Aorta (tissue), 5 donors: ENCODE data around the gene PHLDB1. TPM values are rescaled to one million over a fixed set of nuclear protein-coding genes. Genes with fewer than 3 reads are reported as not detected.
"Not testable (repeated sequence)": the region's sequence is repeated elsewhere in the genome, so short reads cannot be mapped to it uniquely, and the experiment has no call there.

Experiments
- ATAC-seq: fragments of 200-7000 bp; cut with Tn5 transposase; one replicate; pipeline ENCODE4 v1.9.1; 2022; ENCODE audit warnings: moderate library complexity; ENCODE audit not compliant: low FRiP score
- DNase-seq, 2 donors: peaks; one replicate each; pipeline ENCODE4 v3.0.0-alpha.2; 2020
- H3K27ac ChIP-seq, 2 donors: one replicate each; pipeline ENCODE4 v1.5.1; 2013; ENCODE audit warnings: low read length in 2 of 2, mild to moderate bottlenecking in 2 of 2, moderate library complexity in 2 of 2, control low read depth in 1 of 2, inconsistent platforms in 1 of 2, low read depth in 1 of 2
- H3K27me3 ChIP-seq, 2 donors: one replicate each; pipeline ENCODE4 v1.6.1; 2013; ENCODE audit warnings: control low read depth in 1 of 2, low read length in 1 of 2, mild to moderate bottlenecking in 1 of 2, moderate library complexity in 1 of 2; ENCODE audit not compliant: insufficient read depth in 2 of 2, control insufficient read depth in 1 of 2
- H3K36me3 ChIP-seq, 2 donors: one replicate each; pipeline ENCODE4 v1.6.1; 2013; ENCODE audit warnings: control low read depth in 1 of 2, low read length in 1 of 2, mild to moderate bottlenecking in 1 of 2; ENCODE audit not compliant: insufficient read depth in 2 of 2, control insufficient read depth in 1 of 2
- H3K4me1 ChIP-seq, 2 donors: one replicate each; pipeline ENCODE4 v1.6.1; 2013; ENCODE audit warnings: low read length in 2 of 2, control low read depth in 1 of 2, mild to moderate bottlenecking in 1 of 2, moderate library complexity in 1 of 2; ENCODE audit not compliant: insufficient read depth in 2 of 2, control insufficient read depth in 1 of 2
- H3K4me3 ChIP-seq, 2 donors: one replicate each; pipeline ENCODE4 v1.5.1; 2013; ENCODE audit warnings: low read length in 2 of 2, control low read depth in 1 of 2, mild to moderate bottlenecking in 1 of 2
- H3K9me3 ChIP-seq: one replicate; pipeline ENCODE4 v1.6.1; 2013; ENCODE audit warnings: mild to moderate bottlenecking, low read length; ENCODE audit not compliant: control insufficient read depth
- WGBS, 2 donors: extraction: QIAGEN DNeasy Blood & Tissue Kit; methylation state at CpG; one replicate each; pipeline ENCODE4 v1.1.7; 2013; 5-methylcytosine and 5-hydroxymethylcytosine counted together
- intact Hi-C, 2 donors: fragments of 100-400 bp; cut with DNase I; formaldehyde crosslinking; loops; one replicate each; pipeline versions ENCODE4 v1.14.2 to v1.15.0; 2022
- polyA plus RNA-seq, 2 donors: library from polyadenylated mRNA; stranded (reverse); fragments of 200-250 nt; gene quantifications; one replicate each; pipeline ENCODE4 v1.2.3, GENCODE V29; 2013
- total RNA-seq, 2 donors: library from RNA; stranded (reverse); fragmentation: NEBNext Ultra II Directional; extraction: Animal tissue kit (Norgen Biotek cat#: 25700); gene quantifications; one replicate each; pipeline ENCODE4 v1.2.1, GENCODE V29; 2021
- donor health status: healthy with polysubstance abuse.
- donor health status: Bipolar disorder and iron deficiency.
- donor health status: DM: no; HTN: no; CAD: no.
- donor health status: DM: no; HTN: no; CAD: no.
- donor health status: DM: yes; HTN: yes; CAD: no.

Gene PHLDB1
- total and polyA plus RNA-seq, 4 donors, result 38.3 to 290 (median 267) TPM

- ATAC-seq, result peak; percentile 0
- peak overlapping the region in 1 of 2 donors; percentile 71 for H3K27ac ChIP-seq
- intact Hi-C loops, result loop anchor here (5.0 kb wide), 2 partner anchors 37 to 48 kb away; partner anchors contain the start of gene ARCN1 (in 2 of the 2)
Observed at GRCh38 chr11:118609380-118610224, 2.2 kb downstream of the PHLDB1 start.

GRCh38 chr11:118610225-118610772 is 2.9 kb downstream of the PHLDB1 start:
- intact Hi-C loops, result no loop called here
- peaks cover 0 to 2% of the 10 kb centered on the region in 2 donors for H3K4me1 ChIP-seq
- H3K36me3 ChIP-seq, result peaks cover 0 to 3% of the 10 kb centered on the region in 2 donors
- peak overlapping the region in 1 of 2 donors; percentile 52 for H3K4me3 ChIP-seq
- no peaks in the 10 kb centered on the region for H3K27me3 ChIP-seq
- H3K27ac ChIP-seq, result peak overlapping the region; percentile 14 to 30
- ATAC-seq (no peak), DNase-seq (peak in 1 of 2 donors; percentile 79)
- no peaks in the 10 kb centered on the region for H3K9me3 ChIP-seq
- 51 to 52% methylated on average over 33 to 42 of the region's 42 CpGs for WGBS, 2 donors

More at GRCh38 chr11:118609380-118610224, 2.2 kb downstream of the PHLDB1 start:
- Histone ChIP-seq H3K27me3 (no peaks in the 10 kb centered on the region), H3K4me1 (peaks cover 0 to 2% of the 10 kb centered on the region in 2 donors), H3K36me3 (peaks cover 0 to 2% of the 10 kb centered on the region in 2 donors), H3K9me3 (no peaks in the 10 kb centered on the region), H3K4me3 (no peak overlapping the region)
- WGBS, 2 donors, result 70 to 83% methylated on average over 51 to 57 of the region's 57 CpGs
- DNase-seq, result peak in 1 of 2 donors; percentile 79

DNA sequence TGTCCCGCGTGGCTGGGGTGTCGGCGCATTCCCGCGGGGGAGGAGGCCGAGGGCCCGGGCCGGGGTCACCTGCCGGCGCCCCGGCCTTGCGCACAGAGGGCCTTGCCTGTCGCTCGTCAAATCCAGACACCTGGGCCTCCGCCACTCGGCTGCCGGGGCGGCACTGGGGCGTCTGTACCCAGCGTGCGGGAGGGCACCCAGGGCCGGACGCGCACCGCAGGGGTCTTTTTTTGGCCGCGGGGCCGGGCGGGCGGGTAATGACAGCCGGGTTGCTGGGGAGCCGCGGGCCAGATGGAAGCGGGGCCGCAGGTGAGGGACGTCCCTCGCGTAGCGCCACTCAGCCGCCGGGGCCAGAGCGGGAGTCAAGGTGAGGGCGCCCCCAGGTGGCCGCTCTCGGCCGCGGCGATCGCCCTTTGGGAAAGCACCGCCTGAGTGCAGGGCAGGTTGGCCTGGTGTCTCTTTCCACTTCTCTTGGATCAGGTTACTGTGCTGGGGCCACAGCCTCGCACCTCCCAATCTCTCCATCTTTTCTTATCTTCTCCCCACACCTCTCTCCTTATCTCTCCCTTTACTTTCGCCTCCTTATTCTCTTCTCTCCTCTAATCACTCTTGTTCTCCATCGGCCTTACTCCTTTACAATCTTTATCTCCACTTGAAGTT is 3.5 kb downstream of the PHLDB1 start:
- peak overlapping the region in 1 of 2 donors; percentile 52 for H3K4me3 ChIP-seq
- WGBS, 2 donors, result 11 to 13% methylated on average over 46 to 54 of the region's 54 CpGs
- DNase-seq (peak; percentile 86 to 94), ATAC-seq (peak; percentile 70)
- H3K4me1 ChIP-seq, result peaks cover 0 to 2% of the 10 kb centered on the region in 2 donors
- no peaks in the 10 kb centered on the region for H3K9me3 ChIP-seq
- intact Hi-C loops, result no loop called here
- H3K36me3 ChIP-seq, result peaks cover 0 to 4% of the 10 kb centered on the region in 2 donors
- no peaks in the 10 kb centered on the region for H3K27me3 ChIP-seq
- peak overlapping the region; percentile 14 to 30 for H3K27ac ChIP-seq

DNA sequence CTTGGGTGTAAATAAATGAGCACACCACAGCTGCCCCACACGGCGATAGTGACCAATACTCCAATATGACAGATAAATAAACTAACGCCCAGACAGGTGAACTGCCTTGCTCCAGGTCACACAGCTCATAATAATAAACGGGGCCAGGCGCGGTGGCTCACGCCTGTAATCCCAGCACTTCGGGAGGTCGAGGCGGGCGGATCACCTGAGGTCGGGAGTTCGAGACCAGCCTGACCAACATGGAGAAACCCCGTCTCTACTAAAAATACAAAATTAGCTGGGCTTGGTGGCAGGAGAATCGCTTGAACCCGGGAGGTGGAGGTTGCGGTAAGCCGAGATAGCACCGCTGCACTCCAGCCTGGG is 4.0 kb downstream of the PHLDB1 start:
- intact Hi-C loops, H3K4me3 ChIP-seq, H3K9me3 ChIP-seq, H3K36me3 ChIP-seq, H3K4me1 ChIP-seq, H3K27me3 ChIP-seq, H3K27ac ChIP-seq, ATAC-seq: not testable (repeated sequence)
- peak in 1 of 2 donors; percentile 51 for DNase-seq
- 76 to 82% methylated on average over 19 of the region's 19 CpGs for WGBS, 2 donors

DNA sequence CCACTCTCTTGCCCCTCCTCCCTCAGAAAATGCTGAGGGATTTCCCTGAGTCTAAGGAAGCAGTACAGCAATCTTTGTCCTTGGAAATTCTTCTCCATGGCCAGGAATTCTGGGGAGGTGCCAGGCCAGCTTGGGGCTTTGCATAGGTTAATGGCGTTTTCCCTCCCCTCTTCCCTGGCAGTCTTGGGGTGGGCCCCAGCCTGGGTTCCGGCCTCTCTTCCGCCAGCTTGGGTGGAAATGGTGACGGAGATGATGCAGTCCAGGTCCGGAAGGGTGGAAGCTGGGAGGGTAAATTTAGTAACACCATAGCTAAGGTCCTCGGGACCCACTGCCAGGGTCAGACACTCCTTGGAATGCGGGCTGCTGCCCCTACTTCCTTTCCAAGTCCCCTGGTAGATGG is 5.0 kb downstream of the PHLDB1 start:
- peaks cover 0 to 5% of the 10 kb centered on the region in 2 donors for H3K36me3 ChIP-seq
- intact Hi-C loops, result no loop called here
- no peaks in the 10 kb centered on the region for H3K9me3 ChIP-seq
- H3K4me3 ChIP-seq, result no peak overlapping the region
- DNase-seq (peak; percentile 66 to 85), ATAC-seq (no peak)
- no peaks in the 10 kb centered on the region for H3K27me3 ChIP-seq
- peaks cover 0 to 2% of the 10 kb centered on the region in 2 donors for H3K4me1 ChIP-seq
- WGBS, 2 donors, result 4 to 5% methylated on average over 7 of the region's 7 CpGs
- H3K27ac ChIP-seq, result peak overlapping the region; percentile 69 to 72

DNA sequence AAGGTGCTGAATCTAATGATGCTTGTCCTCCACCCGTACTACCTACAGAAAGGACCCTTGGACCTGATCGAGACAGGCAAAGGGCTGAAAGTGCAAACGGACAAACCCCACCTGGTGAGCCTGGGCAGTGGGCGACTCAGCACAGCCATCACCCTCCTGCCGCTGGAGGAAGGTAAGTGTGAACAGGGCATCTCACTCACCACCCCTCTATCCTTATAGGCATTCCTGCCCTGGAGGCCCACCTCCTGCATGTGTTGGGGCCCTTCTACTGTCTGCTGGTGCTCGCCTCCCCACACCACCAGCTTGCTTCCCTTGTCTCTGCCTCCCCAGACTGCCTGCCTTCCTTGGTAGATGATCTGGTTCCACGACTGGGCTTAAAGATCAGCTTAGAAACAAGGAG is 7.1 kb downstream of the PHLDB1 start:
- Histone ChIP-seq H3K27ac (no peak overlapping the region), H3K4me3 (no peak overlapping the region), H3K4me1 (peaks cover 0 to 2% of the 10 kb centered on the region in 2 donors), H3K9me3 (no peaks in the 10 kb centered on the region), H3K27me3 (no peaks in the 10 kb centered on the region), H3K36me3 (peaks cover 0 to 5% of the 10 kb centered on the region in 2 donors)
- DNase-seq (peak in 1 of 2 donors; percentile 25), ATAC-seq (no peak)
- intact Hi-C loops, result no loop called here
- WGBS, 2 donors, result 82 to 87% methylated on average over 7 of the region's 7 CpGs

GRCh38 chr11:118615282-118615975 is 8.0 kb downstream of the PHLDB1 start:
- 71 to 81% methylated on average over 6 of the region's 6 CpGs for WGBS, 2 donors
- Histone ChIP-seq H3K27me3 (no peaks in the 10 kb centered on the region), H3K4me1 (peaks cover 0 to 5% of the 10 kb centered on the region in 2 donors), H3K27ac (no peak overlapping the region), H3K36me3 (peaks cover 0 to 5% of the 10 kb centered on the region in 2 donors), H3K9me3 (no peaks in the 10 kb centered on the region), H3K4me3 (no peak overlapping the region)
- ATAC-seq (no peak), DNase-seq (peak; percentile 28 to 49)
- intact Hi-C loops, result no loop called here

DNA sequence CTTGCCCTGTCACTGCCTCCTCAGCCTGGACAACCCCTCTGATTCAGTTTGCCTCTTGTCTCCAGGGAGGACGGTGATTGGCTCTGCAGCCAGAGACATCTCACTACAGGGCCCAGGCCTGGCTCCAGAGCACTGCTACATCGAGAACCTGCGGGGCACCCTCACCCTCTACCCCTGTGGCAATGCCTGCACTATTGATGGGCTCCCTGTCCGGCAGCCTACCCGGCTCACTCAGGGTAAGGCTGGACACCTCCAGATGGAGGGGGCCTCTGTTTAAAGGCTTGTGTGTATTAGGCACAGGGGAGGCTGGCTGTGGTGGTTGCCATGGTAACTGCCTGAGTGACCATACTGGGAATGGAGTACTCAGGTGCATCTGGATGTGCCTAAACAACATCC is 8.6 kb downstream of the PHLDB1 start:
- Histone ChIP-seq H3K9me3 (no peaks in the 10 kb centered on the region), H3K36me3 (peaks cover 0 to 5% of the 10 kb centered on the region in 2 donors), H3K27me3 (no peaks in the 10 kb centered on the region), H3K4me1 (peaks cover 0 to 6% of the 10 kb centered on the region in 2 donors), H3K27ac (no peak overlapping the region), H3K4me3 (no peak overlapping the region)
- DNase-seq (peak; percentile 29 to 66), ATAC-seq (no peak)
- WGBS, 2 donors, result 77 to 78% methylated on average over 5 of the region's 5 CpGs
- intact Hi-C loops, result no loop called here
